HFFc6 (cell line): ENCODE data around the gene BGLAP. TPM values are rescaled to one million over a fixed set of nuclear protein-coding genes. Genes with fewer than 3 reads are reported as not detected.

ENCODE experiments used
- DNase-seq: peaks from one replicate; pipeline ENCODE4 v3.0.0-alpha.2; 2018
- H3K27ac Mint-ChIP-seq: 2 replicates; pipeline ENCODE4 v1.8.0; 2020; ENCODE audit warnings: mild to moderate bottlenecking, mixed read lengths
- H3K27me3 Mint-ChIP-seq: 2 replicates; pipeline ENCODE4 v1.8.0; 2021; ENCODE audit warnings: mild to moderate bottlenecking, moderate library complexity, mixed read lengths; ENCODE audit not compliant: insufficient read depth
- H3K36me3 Mint-ChIP-seq: 2 replicates; pipeline ENCODE4 v1.8.0; 2021; ENCODE audit warnings: low read depth, mixed read lengths
- H3K4me1 Mint-ChIP-seq: 2 replicates; pipeline ENCODE4 v1.8.0; 2020; ENCODE audit warnings: low read depth, mixed read lengths
- H3K4me3 Mint-ChIP-seq: 2 replicates; pipeline ENCODE4 v1.8.0; 2020; ENCODE audit warnings: mild to moderate bottlenecking, moderate library complexity, mixed read lengths
- H3K9me3 Mint-ChIP-seq: 2 replicates; pipeline ENCODE4 v1.8.0; 2020; ENCODE audit warnings: mild to moderate bottlenecking, mixed read lengths
- CTCF ChIP-seq: fragments of 200-600 bp; sonication (generic); IDR thresholded peaks from 2 replicates; pipeline ENCODE4 v1.5.0; 2021; ENCODE audit warnings: antibody characterized with exemption, mild to moderate bottlenecking
- total RNA-seq, 6 experiments: library from RNA; stranded (reverse); fragmentation: NEBNext Ultra II Directional; extraction: Animal tissue kit (Norgen Biotek cat#: 25700); gene quantifications; 2 replicates in 1 of 6; 3 replicates in 5 of 6; pipeline ENCODE4 v1.2.3, GENCODE V29; 2021

The BGLAP gene
- total RNA-seq, 6 experiments from 2014 or later = 0.40 to 0.62 TPM; not detected in 4

- no peak for TF ChIP-seq CTCF
- peaks cover 2% of the 10 kb centered on the region for H3K27me3 Mint-ChIP-seq
- peak overlapping the region; percentile 79 for H3K27ac Mint-ChIP-seq
- peaks cover 4% of the 10 kb centered on the region; the same call in 1 of the 2 replicates for H3K36me3 Mint-ChIP-seq
- peak overlapping the region; percentile 87 for H3K4me3 Mint-ChIP-seq
- peaks cover 25% of the 10 kb centered on the region for H3K4me1 Mint-ChIP-seq
- peak; percentile 79 for DNase-seq
- no peaks in the 10 kb centered on the region for H3K9me3 Mint-ChIP-seq
These were observed 49.5 kb downstream of the BGLAP start for GRCh38 chr1:156291226-156292061.

Other genes starting within 250 kb of the BGLAP start
- gene SSR2, start 221.2 kb upstream of the BGLAP start, total RNA-seq = 100 to 1,000 TPM; 341 to 419 (median 374) TPM
- gene UBQLN4, start 188.4 kb upstream of the BGLAP start, total RNA-seq = 10 to 100 TPM; 31.6 to 36.0 (median 32.9) TPM
- gene LAMTOR2, start 187.4 kb upstream of the BGLAP start, total RNA-seq = 10 to 100 TPM; 48.5 to 73.6 (median 62.5) TPM
- gene RAB25, start 181.0 kb upstream of the BGLAP start, total RNA-seq = not detected
- 1 to 10 TPM; 1.4 to 3.1 (median 2.2) TPM for gene MEX3A, start 159.7 kb upstream of the BGLAP start, total RNA-seq
- 1,000 to 10,000 TPM; 1,238 to 1,664 (median 1,535) TPM for gene LMNA, start 127.5 kb upstream of the BGLAP start, total RNA-seq
- gene SEMA4A, start 88.6 kb upstream of the BGLAP start, total RNA-seq = 1 to 10 TPM in 2 of 6 experiments, under 1 TPM in 4; 0.71 to 1.1 (median 0.83) TPM
- gene SLC25A44, start 48.1 kb upstream of the BGLAP start, total RNA-seq = 10 to 100 TPM; 19.6 to 25.2 (median 23.4) TPM
- gene PMF1, start 29.2 kb upstream of the BGLAP start, total RNA-seq = 10 to 100 TPM; 32.7 to 41.0 (median 39.5) TPM
- under 1 TPM; 0.45 to 0.65 (median 0.52) TPM for gene PAQR6, start 5.9 kb downstream of the BGLAP start, total RNA-seq
- 10 to 100 TPM; 46.8 to 56.5 (median 50.6) TPM for gene SMG5, start 40.6 kb downstream of the BGLAP start, total RNA-seq
- gene TMEM79, start 42.1 kb downstream of the BGLAP start, total RNA-seq = 1 to 10 TPM; 2.0 to 2.7 (median 2.1) TPM
- gene GLMP, start 53.5 kb downstream of the BGLAP start, total RNA-seq = 10 to 100 TPM; 50.8 to 91.8 (median 87.4) TPM
- gene VHLL, start 57.1 kb downstream of the BGLAP start, total RNA-seq = not detected
- gene CCT3, start 96.1 kb downstream of the BGLAP start, total RNA-seq = 100 to 1,000 TPM; 306 to 382 (median 317) TPM
- under 1 TPM; 0.48 to 0.99 (median 0.70) TPM for gene TSACC, start 96.3 kb downstream of the BGLAP start, total RNA-seq
- not detected for gene RHBG, start 127.0 kb downstream of the BGLAP start, total RNA-seq